T47D (cell line): ENCODE data around the gene CYP4F2.
"Not testable (repeated sequence)": the region's sequence is repeated elsewhere in the genome, so short reads cannot be mapped to it uniquely, and the experiment has no call there.

ENCODE experiments used
- DNase-seq, 2 experiments: peaks; one replicate each; pipeline versions ENCODE4 v3.0.0 to v3.0.0-alpha.2; 2011 to 2012; ENCODE audit warnings: low read depth in 1 of 2, low spot score in 1 of 2
- JUND ChIP-seq: IDR thresholded peaks from 2 replicates; pipeline ENCODE4 v1.6.1; 2012; ENCODE audit warnings: low read depth
- in situ Hi-C: cut with HindIII; loops from 2 replicates; pipeline ENCODE4 v1.10.0; 2016; ENCODE audit warnings: low sequenced_read_pairs, low pct_unique_long_range_greater_than_20kb

The CYP4F2 gene

DNA sequence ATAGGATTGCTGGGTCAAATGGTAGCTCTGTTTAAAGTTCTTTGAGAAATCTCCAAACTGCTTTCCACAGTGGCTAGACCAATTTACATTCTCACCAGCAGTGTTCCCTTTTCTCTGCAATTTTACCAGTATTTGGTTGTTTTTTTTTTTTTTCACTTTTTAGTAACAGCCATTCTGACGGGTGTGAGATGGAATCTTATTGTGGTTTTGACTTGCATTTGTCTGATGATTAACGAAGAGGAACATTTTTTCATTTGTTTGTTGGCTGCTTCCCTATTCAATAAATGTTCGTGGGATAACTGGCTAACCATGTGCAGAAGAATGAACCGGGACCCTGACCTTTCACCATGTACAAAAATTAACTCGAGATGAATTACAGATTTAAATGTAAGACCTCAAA lies 31.2 kb downstream of the CYP4F2 start:
- no peak for DNase-seq
- TF ChIP-seq JUND: no peak
- in situ Hi-C loops: no loop called here

DNA sequence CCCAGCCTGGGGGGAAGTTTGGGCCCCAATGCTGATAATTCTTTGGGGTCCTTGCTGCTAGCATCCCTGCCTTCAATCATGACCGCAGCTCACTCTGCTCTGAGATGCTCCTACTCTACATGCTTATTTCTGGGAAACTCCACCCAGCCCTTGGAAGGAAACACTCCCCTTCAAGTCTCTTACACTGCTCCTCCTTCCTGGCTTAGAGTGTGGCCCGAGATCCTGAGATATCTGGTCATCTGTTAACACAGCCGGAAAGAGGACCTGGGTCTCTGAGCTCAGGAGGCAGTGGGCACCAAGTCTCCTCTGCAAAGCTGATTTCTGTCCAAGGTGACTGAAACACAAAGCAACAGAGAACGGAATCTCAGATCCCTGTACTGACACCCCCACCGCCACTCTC lies 33.0 kb downstream of the CYP4F2 start:
- no peak for DNase-seq
- in situ Hi-C loops: no loop called here
- no peak for TF ChIP-seq JUND

DNA sequence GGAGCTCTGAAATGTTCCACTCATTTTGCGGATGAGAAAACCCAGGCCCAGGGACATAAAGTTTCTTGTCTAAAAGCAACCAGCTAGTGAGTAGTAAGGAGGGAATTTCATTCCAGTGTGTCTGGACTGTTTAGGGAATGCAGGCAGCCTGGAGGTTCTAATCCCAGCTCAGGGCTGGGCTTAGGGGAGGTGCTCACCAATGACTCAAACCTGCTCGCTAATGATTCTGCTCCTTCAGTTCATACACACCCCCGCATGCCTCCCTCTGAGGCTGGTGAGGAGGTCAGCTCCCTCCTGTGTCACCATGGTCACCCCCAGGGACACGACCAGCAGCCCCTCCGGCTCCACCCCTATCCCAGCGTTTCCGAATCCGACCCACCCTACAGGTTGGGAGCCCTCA lies 34.6 kb downstream of the CYP4F2 start:
- TF ChIP-seq JUND: no peak
- DNase-seq: no peak
- in situ Hi-C loops: no loop called here

DNA sequence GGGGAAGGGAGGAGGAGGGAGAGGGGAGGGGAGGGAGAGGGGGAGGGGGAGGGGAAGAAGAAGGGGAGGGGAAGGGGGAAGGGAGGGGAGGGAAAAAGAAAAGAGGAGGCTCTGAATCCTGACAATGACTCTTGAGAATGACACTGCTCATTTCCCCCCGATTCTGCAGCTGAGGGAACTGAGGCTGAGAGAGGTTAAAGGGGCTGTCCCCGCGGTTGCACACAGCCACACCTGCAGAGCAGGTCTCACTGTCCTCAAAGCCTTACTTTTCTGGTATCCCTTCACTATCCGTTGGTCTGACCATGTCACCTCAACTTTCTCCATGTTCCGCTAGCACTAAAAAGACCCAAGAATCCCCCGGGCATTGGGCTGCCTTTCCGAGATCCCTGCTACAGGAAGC lies 35.4 kb downstream of the CYP4F2 start:
- TF ChIP-seq JUND: no peak
- DNase-seq: no peak
- in situ Hi-C loops: no loop called here

DNA sequence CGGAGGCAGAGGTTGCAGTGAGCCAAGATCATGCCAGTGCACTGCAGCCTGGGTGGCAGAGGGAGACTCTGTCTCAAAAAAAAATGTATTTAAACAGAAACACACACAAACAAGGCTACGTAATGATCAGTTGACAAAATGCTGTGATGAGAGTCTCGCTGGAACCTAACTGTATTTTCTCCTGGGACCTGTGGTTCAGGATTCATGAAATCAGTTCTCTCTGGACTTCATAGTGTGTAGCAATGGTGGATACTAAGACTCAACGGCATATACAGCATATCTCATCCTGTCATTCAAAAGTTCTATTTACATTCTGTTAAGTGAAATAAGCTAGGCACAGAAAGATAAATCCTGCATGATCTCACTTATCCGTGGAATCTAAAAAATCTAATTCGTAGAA lies 37.4 kb downstream of the CYP4F2 start:
- in situ Hi-C loops: no loop called here
- DNase-seq: no peak
- no peak for TF ChIP-seq JUND

DNA sequence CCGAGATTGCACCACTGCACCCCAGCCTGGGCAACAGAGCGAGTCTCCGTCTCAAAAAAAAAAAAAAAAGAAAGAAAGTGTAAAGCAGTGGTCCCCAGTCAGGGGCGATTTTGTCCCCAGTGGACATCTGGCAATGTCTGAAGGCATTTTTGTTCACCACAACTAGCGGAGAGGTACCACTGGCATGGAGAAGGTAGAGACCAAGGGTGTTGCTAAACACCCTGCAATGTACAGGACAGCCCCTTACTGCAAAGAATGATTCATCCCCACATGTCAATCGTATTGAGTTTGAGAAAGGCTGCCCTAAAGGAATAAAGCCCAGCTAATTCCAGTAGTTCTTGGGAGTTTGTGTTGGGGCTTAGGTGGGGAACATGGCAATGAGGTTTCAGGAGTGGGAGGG lies 38.7 kb downstream of the CYP4F2 start:
- no peak for TF ChIP-seq JUND
- DNase-seq: no peak
- in situ Hi-C loops: no loop called here

DNA sequence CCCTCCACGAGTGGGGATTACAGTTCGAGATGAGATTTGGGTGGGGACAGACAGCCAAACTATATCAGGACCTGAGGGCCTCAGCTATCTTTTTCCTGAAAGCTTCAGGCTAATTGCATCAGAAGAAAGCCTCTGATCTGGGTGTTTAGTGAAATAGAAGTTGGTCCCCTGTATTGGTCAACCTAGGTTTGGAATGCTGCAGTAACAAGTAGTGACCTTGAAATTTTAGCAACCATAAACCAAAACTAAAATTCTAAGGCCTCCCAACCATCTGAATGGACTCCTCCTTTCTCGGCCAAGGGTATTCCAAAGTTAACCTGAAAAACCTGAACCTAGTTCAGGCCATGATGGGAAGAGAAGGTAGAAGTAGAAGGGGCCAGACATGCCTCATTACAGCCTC lies 47.5 kb downstream of the CYP4F2 start:
- TF ChIP-seq JUND: no peak
- in situ Hi-C loops: no loop called here

DNA sequence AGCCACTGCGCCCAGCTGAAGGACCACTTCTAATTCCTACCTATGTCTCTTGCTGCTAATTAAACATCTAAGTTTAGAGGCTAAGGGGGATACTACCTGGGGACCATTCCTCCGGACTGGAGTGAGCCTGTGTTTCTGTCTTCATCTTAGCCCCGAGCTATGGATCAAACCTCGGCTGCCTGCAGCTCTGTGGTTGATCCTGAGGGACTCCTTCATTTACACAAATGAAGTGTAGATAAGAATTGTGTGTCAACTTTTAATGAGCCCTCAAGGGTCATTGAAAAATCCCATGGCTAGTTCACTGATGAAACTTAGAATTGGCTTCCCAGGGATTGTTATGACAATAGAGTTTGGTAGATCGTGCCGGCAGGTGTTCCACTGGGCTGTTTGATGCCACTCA lies 51.0 kb downstream of the CYP4F2 start:
- DNase-seq: no peak
- in situ Hi-C loops: no loop called here
- TF ChIP-seq JUND: no peak

More for the DNA sequence above, 47.5 kb downstream of the CYP4F2 start:
- DNase-seq: no peak

DNA sequence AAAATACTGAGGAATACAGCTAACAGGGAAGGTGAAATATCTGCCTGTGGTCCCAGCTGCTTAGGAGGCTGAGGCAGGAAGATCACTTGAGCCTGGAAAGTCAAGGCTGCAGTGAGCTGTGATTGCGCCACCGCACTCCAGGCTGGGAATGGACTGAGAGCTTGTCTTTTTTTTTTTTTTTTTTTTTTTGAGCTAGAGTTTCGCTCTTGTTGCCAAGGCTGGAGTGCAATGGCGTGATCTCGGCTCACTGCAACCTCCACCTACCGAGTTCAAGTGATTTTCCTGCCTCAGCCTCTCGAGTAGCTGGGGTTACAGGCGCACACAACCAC lies 54.0 kb downstream of the CYP4F2 start:
- in situ Hi-C loops: not testable (repeated sequence)
- DNase-seq: peak in 1 of 2 experiments; percentile 8

DNA sequence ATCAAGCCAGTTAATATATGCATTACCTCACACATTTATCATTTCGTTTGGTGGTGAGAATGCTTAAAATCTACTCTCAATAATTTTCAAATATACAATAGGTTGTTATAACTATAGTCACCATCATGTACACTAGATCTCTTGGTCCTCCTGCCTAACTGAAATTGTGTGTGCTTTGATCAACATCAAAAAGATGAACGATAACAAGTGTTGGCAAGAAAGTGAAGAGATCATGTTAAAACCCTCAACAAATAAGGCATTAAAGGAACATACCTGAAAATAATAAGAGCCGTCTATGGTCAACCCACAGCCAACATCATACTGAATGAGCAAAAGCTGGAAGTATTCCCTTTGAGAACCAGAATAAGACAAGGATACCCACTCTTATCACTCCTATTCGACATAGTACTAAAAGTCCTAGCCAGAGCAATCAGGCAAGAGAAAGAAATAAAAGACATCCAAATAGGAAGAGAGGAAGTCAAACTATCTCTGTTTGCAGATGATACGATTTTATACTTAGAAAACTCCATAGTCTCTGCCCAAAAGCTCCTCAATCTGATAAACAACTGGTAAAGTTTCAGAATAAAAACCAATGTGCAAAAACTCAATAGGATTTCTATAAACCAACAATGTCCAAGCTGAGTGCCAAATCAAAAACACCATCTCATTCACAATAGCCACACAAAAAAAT lies 54.5 kb downstream of the CYP4F2 start:
- no peak for TF ChIP-seq JUND
- in situ Hi-C loops: no loop called here
- no peak for DNase-seq

DNA sequence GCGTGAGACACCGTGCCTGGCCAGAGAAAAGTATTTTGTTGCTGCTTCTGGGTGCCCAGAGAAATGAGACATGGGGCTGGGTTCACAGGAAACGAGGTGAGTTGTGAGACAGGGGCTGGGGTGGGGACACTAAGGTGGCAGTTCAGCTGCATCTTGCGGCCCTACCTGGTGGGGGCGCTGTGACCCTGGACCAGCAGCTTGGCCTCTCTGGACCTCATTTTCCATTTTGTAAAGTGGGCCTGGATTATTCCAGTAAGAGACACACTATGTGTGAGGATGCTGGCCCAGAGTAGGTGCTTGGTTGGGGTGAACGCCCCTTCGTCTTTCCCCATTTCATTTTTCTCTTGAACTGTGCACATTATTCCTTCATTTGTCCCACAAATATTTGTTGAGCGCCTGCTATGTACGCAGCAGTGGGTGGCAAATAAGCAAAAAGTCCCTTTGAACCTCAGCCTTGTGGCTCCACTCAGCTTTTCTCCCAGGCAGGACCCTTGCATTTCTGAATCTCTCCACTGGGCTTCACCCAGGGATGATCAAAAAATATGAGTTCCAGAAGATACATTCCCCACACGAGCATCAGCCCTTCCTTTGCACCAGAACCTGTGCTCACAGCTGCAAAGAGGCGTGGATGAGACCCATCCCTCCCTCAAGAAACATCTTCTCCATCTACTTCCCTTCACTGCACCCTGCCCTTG lies 55.9 kb downstream of the CYP4F2 start:
- TF ChIP-seq JUND: no peak
- in situ Hi-C loops: no loop called here
- no peak for DNase-seq

DNA sequence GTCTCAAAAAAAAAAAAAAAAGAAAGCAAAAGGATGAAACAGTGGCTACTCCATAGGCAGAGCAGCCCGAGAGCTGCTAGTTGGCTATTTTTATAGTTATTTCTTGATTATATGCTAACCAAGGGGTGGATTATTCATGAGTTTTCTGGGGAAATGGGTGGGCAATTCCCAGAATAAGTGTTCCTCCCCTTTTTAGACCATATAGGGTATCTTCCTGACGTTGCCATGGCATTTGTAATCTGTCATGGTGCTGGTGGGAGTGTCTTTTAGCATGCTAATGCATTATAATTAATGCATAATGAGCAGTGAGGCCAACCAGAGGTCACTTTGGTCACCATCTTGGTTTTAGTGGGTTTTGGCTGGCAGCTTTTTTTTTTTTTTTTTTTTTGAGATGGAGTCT lies 57.0 kb downstream of the CYP4F2 start:
- in situ Hi-C loops: no loop called here
- no peak for TF ChIP-seq JUND
- DNase-seq: no peak

DNA sequence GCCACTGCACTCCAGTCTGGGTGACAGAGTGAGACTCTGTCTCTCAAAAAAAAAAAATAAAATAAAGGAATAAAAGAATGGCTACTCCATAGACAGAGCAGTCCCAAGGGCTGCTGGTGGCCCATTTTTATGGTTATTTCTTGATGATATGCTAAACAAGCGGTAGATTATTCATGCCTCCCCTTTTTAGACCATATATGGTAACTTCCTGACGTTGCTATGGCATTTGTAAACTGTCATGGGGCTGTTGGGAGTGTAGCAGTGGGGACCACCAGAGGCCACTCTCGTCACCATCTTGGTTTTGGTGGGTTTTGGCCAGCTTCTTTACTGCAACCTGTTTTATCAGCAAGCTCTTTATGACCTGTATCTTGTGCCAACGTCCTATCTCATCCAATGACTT lies 58.0 kb downstream of the CYP4F2 start:
- DNase-seq, in situ Hi-C loops: not testable (repeated sequence)

DNA sequence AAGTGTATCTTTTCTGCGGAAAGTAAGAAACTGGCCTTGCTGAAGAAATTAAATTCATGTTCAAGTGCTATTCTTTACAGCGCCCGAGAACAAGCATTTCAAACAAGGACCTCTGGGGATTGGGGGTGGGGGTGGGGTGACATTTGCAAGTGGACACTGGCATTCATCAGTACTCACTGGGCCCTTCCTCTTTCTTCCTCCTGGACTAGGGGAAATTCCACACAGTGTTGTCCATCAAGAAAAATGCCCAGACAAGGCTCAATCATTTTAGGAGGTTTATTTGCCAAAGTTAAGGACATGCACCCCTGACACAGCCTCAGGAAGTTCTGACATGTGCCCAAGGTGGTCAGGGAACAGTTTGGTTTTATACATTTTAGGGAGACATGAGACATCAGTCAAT lies 59.5 kb downstream of the CYP4F2 start:
- TF ChIP-seq JUND: no peak
- in situ Hi-C loops: no loop called here
- DNase-seq: no peak
